Skeletal muscle satellite cell (primary cell): ENCODE data around the gene DYNC1H1. TPM values are rescaled to one million over a fixed set of nuclear protein-coding genes. Genes with fewer than 3 reads are reported as not detected.

Experiments used
- H3K27me3 ChIP-seq: 2 replicates; pipeline ENCODE4 v1.7.0; 2013; ENCODE audit warnings: low read length; ENCODE audit not compliant: control insufficient read depth, insufficient read depth
- H3K36me3 ChIP-seq: 2 replicates; pipeline ENCODE4 v1.7.0; 2013; ENCODE audit warnings: mild to moderate bottlenecking, control low read depth, low read length; ENCODE audit not compliant: insufficient read depth
- H3K4me1 ChIP-seq: 2 replicates; pipeline ENCODE4 v1.7.0; 2013; ENCODE audit warnings: low read length; ENCODE audit not compliant: control insufficient read depth, insufficient read depth
- H3K4me2 ChIP-seq: 2 replicates; pipeline ENCODE4 v1.7.0; 2013; ENCODE audit warnings: mild to moderate bottlenecking, low read length
- H3K4me3 ChIP-seq: 2 replicates; pipeline ENCODE4 v1.7.0; 2013; ENCODE audit warnings: low read length
- H3K9ac ChIP-seq: 2 replicates; pipeline ENCODE4 v1.7.0; 2013; ENCODE audit warnings: mild to moderate bottlenecking, low read depth, low read length, moderate library complexity
- H3K9me3 ChIP-seq: replicated peaks from 2 replicates; pipeline ENCODE4 v1.7.0; 2013; ENCODE audit warnings: mild to moderate bottlenecking, control low read depth, low read length
- total RNA-seq: library from RNA; depleted of rRNA; stranded (reverse); fragments of >200 nt; gene quantifications from 2 replicates; pipeline ENCODE4 v1.2.3, GENCODE V29; 2012; rRNA removed

Gene DYNC1H1
- total RNA-seq, result 433 and 610 TPM in 2 replicates

DNA sequence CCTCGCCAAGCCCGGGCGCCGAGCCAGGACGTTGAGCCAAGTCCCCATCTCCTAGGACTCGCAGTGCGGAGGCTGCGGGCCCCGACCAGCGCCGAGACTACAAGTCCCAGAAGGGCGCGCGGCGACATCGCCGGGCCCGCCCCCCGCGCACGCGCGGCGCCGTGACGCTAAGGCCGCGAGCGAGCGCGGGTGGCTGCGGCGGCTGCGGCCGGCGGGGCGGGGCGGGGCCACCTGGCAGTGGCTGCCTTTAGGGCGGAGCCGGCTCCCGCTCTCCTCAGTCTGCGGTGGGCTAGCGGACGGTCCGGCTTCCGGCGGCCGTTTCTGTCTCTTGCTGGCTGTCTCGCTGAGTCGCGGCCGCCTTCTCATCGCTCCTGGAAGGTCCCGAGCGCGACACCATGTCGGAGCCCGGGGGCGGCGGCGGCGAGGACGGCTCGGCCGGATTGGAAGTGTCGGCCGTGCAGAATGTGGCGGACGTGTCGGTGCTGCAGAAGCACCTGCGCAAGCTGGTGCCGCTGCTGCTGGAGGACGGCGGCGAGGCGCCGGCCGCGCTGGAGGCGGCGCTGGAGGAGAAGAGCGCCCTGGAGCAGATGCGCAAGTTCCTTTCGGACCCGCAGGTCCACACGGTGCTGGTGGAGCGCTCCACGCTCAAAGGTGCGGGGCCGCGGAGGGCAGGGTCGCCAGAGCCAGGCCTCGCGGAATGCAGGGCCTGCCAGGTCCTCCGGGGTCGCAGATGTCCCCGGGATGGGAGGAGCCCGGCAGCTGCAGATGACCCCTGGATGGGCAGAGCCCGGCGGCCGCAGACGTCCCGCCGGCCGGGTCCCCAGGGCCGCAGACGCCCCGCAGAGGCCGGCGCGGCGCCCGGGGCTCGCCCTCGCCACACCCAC lies at the start of gene DYNC1H1:
Gene DYNC1H1 (plus strand): TSS at position 277 of the 884 bp plus-strand sequence. CDS start 119 bp downstream, at position 396.
- Histone ChIP-seq H3K9ac (peak within 1 kb of the TSS; percentile 98), H3K9me3 (no peaks in the 10 kb centered on the region), H3K36me3 (peaks cover 14% of the 10 kb centered on the region), H3K27me3 (no peaks in the 10 kb centered on the region), H3K4me1 (peaks cover 35% of the 10 kb centered on the region), H3K4me3 (peak within 1 kb of the TSS; percentile 100), H3K4me2 (peak within 1 kb of the TSS; percentile 86)

DNA sequence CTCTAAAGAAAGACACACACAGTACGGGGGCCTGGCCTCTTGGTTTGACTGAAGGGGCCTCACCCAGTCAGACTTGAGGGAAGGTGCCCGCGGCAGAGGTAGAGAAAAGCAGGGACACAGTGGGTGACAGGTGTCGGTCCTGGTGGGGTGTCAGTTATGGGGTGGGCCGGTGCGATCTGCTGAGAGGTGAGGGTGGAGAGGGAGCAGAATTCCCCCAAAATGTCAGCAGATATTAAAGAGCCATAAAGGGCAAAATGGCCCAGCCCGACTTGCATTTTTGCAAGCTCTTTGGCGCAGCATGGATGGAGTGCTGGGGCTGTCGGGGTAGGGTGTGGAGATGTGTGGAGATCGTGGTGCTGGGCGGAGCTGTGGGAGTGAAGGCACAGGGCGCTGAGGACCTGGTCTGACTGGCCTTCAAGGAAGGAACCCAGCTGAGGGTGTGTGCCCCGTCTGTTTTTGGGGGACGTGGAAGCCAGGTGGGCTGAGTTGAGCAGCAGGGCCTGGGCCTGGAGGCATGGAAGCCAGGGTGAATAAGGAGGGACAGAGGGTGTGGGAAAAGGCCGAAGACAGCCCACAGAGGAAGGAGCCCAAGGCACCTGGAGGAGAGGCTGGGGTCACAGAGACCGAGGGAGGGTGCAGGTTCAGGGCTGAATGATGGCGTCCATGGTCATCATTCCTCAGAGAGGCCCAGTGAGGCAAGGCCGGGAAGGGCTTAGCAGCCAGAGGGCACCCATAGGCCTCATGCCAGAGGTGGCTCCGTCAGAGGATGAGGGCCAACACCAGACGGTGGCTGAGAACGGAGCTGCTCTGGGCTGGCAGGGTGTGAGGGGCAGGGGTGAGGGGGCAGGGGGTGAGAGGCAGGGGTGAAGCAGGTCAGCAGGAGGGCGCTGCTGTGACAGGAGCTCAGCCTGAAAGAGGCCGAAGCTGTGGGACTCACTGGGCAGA lies 48.2 kb upstream of the DYNC1H1 start:
- no peak overlapping the region for H3K4me3 ChIP-seq
- no peak overlapping the region for H3K4me2 ChIP-seq
- no peak overlapping the region for H3K9ac ChIP-seq
- H3K9me3 ChIP-seq, result no peaks in the 10 kb centered on the region
- H3K4me1 ChIP-seq, result no peaks in the 10 kb centered on the region
- peaks cover 31% of the 10 kb centered on the region for H3K36me3 ChIP-seq
- H3K27me3 ChIP-seq, result no peaks in the 10 kb centered on the region

DNA sequence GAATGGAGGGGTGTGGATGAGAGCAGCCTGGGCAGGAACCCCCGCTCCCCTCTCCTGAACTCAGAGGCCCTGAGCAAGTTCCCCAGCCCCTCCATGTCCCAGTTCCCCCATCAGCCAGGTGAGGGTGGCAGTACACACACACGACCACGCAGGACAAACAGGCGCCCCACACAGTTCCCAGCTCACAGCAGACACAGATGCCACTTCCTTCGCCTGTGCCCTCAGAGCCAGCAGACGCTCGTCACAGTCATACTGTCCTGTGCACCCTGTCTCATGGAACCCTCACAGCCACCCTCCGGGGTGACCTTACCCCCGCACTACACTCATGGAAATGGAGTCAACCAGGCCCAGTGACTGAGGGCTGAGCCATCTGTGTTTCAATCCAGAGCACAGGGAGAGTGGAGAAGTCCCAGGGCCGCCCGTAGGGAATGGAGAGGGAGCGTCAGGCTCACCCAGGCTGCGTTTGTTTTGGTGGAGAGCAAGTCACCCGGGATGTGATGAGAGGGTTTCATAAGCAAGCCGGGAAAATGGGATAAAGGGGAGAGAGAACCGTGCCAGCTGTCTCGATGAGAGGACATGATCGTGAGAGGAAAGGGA lies 47.5 kb upstream of the DYNC1H1 start:
- Histone ChIP-seq H3K9me3 (no peaks in the 10 kb centered on the region), H3K4me2 (no peak overlapping the region), H3K27me3 (no peaks in the 10 kb centered on the region), H3K4me3 (no peak overlapping the region), H3K36me3 (peaks cover 34% of the 10 kb centered on the region), H3K9ac (no peak overlapping the region), H3K4me1 (no peaks in the 10 kb centered on the region)

DNA sequence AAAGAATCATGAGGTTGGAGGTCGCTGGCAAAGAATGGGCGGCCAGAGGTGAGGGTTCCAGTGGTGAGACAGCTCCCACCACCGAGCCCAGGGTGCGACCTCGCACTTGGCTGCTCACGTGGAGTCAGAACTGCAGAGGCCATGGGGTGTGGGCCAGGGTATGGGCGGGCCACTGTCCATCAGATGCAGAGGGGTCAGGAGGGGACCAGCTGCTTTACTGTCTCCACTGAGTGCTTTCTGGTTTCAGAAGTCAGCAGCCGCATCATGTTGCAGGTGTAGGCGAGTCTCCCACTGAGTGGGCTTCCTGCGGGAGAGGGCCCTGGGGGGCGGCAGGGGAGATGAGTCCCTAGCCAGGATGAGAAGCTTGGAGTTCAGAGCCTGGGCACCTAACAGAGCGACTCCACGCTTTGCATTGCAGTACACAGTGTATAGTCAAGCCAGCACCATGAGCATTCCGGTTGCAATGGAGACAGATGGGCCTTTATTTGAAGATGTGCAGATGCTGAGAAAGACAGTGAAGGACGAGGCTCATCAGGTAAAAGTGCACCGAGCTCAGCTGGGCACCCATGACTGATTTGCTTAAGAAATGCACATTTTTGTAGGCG lies 46.9 kb upstream of the DYNC1H1 start:
- Histone ChIP-seq H3K36me3 (peaks cover 31% of the 10 kb centered on the region), H3K9me3 (no peaks in the 10 kb centered on the region), H3K9ac (no peak overlapping the region), H3K4me2 (no peak overlapping the region), H3K4me1 (no peaks in the 10 kb centered on the region), H3K4me3 (no peak overlapping the region), H3K27me3 (no peaks in the 10 kb centered on the region)

DNA sequence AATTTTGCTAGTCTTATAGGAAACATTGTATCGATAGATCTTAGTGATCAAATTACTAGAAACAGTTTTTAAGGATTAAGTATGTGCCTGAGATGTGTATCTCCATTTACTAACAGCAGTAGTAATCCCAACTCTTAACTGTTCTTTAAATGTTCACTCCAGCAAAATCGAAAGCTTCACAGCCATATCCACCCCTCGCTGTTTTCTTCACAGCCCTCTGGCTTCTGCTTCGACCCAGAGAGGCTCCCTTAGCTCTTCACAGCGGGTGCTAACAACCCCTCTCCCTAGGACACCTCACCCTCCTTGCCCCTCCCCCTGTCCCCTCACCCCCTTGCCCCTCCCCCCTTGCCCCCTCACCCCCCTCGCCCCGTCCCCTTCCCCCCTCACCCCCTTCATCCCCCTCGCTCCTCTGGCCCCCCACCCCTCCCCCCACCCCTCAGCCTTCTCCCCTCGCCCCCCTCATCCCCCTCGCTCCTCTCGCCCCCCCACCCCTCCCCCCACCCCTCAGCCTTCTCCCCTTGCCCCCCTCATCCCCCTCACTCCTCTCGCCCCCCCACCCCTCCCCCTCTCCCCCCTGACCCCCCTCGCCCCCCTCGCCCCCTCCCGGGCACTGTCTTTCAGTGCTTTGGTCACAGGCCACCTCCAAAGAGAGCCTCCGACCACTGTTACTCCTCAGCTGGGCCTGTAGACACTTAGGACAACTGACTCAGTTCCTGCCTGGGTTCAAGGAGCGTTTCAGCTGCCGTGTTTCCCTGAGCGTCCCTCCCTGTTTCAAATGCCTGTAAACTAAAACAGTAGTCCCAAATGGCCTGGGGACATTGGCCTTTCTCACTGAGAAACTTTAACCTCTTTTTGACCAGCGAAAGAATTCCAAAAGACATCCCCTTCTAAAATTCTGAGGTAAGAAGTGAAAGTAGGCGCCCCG lies 46.0 kb upstream of the DYNC1H1 start:
- H3K4me3 ChIP-seq, result no peak overlapping the region
- H3K4me1 ChIP-seq, result no peaks in the 10 kb centered on the region
- H3K9ac ChIP-seq, result no peak overlapping the region
- no peak overlapping the region for H3K4me2 ChIP-seq
- H3K9me3 ChIP-seq, result no peaks in the 10 kb centered on the region
- H3K27me3 ChIP-seq, result no peaks in the 10 kb centered on the region
- H3K36me3 ChIP-seq, result peaks cover 27% of the 10 kb centered on the region

DNA sequence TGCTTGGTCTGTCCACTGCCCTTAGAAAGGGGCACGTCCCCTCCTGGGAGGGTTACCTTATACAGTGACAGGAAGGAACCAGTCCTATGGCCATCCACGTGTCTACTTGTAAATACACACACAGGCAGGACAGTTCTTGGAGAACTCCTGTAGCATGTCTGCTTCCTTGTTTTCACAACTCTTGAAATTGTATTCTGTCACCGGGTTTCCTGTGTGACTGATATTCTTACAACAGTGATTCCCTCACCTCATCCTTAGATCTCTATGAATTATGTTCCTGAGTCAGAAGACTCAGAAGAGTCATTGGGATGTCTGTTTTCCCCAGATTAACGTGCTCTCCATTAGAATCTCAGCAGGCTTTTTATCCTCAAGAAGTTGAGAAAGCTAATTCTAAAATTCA lies 44.1 kb upstream of the DYNC1H1 start:
- Histone ChIP-seq H3K4me1 (no peaks in the 10 kb centered on the region), H3K27me3 (no peaks in the 10 kb centered on the region), H3K9ac (no peak overlapping the region), H3K9me3 (no peaks in the 10 kb centered on the region), H3K4me3 (no peak overlapping the region), H3K4me2 (no peak overlapping the region), H3K36me3 (peaks cover 23% of the 10 kb centered on the region)

DNA sequence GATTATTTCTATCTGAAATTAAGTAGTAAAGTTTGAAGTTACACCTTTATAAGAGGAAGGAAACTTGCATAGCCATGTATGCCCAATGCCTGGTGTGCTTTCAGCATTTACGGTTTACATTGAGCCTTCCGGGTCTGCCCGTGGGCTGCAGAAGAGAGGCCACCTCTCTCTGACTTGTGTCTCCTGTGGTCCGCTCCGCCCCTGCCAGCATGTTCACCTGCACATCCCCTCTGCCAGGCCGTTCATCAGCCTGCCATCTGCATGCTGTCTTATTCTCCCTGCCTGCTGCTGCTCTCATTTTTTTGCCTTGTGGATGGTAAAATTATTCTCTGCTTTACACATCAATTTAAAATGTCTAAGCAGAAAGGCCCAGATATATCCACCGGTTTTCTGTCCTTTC lies 41.5 kb upstream of the DYNC1H1 start:
- no peaks in the 10 kb centered on the region for H3K27me3 ChIP-seq
- peaks cover 9% of the 10 kb centered on the region for H3K4me1 ChIP-seq
- H3K9ac ChIP-seq, result no peak overlapping the region
- H3K4me3 ChIP-seq, result no peak overlapping the region
- peaks cover 24% of the 10 kb centered on the region for H3K36me3 ChIP-seq
- H3K9me3 ChIP-seq, result no peaks in the 10 kb centered on the region
- no peak overlapping the region for H3K4me2 ChIP-seq

DNA sequence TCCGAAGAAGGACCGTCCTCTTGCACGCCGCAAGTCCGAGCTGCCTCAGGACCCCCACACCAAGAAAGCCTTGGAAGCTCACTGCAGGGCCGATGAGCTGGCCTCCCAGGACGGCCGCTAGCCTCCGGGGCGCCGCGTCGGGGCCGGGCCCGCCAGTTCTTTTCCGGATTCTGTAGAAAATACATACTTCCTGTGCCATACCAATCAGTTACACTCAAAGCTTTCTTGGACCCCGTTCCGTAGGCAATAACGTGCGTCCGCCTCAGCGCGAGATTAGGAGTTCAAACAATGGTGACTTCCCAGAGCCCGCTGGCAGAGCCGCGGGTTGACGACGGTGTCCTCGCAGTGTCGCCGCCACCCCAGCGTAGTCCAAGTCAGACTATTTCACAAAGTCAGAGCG lies 39.2 kb upstream of the DYNC1H1 start:
- no peak overlapping the region for H3K4me3 ChIP-seq
- H3K4me1 ChIP-seq, result peaks cover 16% of the 10 kb centered on the region
- peaks cover 14% of the 10 kb centered on the region for H3K36me3 ChIP-seq
- H3K27me3 ChIP-seq, result no peaks in the 10 kb centered on the region
- no peak overlapping the region for H3K9ac ChIP-seq
- no peak overlapping the region for H3K4me2 ChIP-seq
- H3K9me3 ChIP-seq, result no peaks in the 10 kb centered on the region

DNA sequence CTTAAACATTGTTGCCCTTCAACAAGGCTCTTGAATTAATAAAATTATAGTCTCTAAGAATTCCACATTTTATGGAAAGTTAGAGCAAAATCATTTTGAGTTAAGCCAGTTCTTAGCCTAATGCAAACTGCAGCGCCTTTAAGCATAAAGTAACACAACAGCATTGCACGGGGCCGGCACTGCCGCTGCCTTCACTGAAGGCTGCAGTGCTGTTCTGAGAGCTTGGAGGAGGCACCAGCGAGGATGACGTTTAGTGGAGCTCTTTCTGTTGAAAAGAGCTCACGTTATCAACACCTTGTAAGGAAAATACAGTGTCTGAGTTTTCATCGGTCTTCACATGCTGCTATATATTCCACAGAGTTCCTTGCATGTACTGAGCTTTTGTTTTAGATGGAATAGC lies 38.3 kb upstream of the DYNC1H1 start:
- Histone ChIP-seq H3K27me3 (no peaks in the 10 kb centered on the region), H3K4me2 (no peak overlapping the region), H3K36me3 (peaks cover 14% of the 10 kb centered on the region), H3K4me3 (no peak overlapping the region), H3K9me3 (no peaks in the 10 kb centered on the region), H3K9ac (no peak overlapping the region), H3K4me1 (peaks cover 16% of the 10 kb centered on the region)

DNA sequence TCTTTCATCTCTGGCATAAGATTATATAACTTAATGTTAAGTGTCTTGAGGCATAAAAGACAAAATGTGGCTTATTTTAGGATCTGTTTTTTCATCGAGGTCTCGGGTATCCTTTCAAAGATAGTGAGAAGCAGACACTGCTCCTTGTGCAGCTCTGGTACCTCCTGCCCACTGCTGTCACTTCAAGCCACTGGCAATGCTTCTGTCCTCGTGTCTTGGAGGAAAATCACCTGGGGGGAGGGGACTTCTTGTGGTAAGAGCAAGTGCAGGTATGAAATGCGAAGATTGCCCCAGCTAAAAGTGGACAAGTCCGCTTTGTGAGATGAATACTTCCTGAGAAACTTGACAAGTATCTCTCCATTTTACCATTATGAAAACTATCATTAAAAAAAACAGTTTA lies 37.8 kb upstream of the DYNC1H1 start:
- peaks cover 14% of the 10 kb centered on the region for H3K36me3 ChIP-seq
- H3K9me3 ChIP-seq, result no peaks in the 10 kb centered on the region
- H3K4me3 ChIP-seq, result no peak overlapping the region
- H3K4me2 ChIP-seq, result no peak overlapping the region
- H3K27me3 ChIP-seq, result no peaks in the 10 kb centered on the region
- no peak overlapping the region for H3K9ac ChIP-seq
- H3K4me1 ChIP-seq, result peaks cover 16% of the 10 kb centered on the region
